HG03095 (cell line): ENCODE results near the gene LRRC74A.
A peak's percentile ranks its signal among the peaks of the same experiment; 100 is the strongest.

ENCODE experiments used
- ATAC-seq: cut with Tn5 transposase; IDR thresholded peaks from one replicate; pipeline ENCODE4 v1.9.1; 2021; ENCODE audit warnings: moderate library complexity; ENCODE audit not compliant: unreplicated experiment

Gene LRRC74A

GRCh38 chr14:76808990-76809389 lies 17.2 kb upstream of the LRRC74A start:
- ATAC-seq: no peak

- no peak for ATAC-seq
These were observed 15.7 kb upstream of the LRRC74A start for GRCh38 chr14:76810525-76810924.

DNA sequence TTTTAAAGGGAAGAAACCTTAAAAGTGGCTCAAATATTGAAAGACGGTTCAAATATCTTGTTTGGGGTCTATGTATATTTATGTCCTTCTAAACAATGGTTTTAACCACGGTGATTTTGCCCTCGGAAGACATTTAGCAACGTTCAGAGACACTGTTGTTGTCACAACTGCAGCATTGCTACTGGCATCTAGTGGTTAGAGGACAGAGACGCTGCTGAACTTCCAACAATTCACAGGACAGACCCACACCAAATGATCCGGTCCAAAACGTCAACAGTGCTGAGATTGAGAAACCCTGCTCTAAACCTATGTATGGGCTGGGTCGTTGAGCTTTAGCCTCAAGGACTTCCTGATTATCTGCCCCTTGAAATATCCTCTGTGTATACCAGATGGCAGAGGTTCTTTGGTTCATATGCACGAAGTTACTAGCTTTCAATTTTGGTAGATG lies 15.2 kb upstream of the LRRC74A start:
- no peak for ATAC-seq

DNA sequence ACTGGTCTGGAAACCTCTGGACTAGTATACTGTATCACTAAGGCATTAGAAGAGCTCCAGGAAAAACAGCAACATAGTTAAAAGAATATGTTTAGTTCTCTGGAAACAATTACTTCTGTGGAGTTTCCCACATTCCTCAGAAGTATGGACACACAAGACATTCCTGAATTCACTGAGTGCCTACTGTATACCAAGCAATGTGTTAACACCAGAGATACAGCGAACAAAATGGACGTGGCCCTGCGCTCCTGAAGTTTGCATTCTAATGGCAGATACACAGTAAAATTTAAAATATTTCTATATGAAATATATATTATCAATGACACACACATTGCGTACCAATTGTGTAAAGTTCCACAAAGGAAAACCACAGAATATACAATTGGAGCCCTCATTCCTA lies 14.6 kb upstream of the LRRC74A start:
- ATAC-seq: no peak

DNA sequence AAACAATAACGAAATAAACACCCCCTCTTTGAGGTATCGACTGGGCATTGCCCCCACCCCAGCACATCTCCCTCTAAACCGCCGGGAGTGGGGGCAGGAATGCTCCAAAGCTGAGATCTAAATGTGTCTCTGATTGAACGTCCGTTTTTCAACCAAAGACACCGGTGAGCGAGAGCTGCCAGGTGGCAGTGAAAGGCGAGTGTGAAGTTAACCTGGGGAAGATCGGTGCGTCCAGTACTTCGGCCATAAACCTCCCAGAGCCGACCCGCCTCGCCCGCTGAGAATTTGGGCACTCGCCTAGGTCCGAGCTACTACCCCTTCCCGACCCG lies 14.2 kb upstream of the LRRC74A start:
- peak; percentile 16 for ATAC-seq

GRCh38 chr14:76812422-76813383 lies 13.5 kb upstream of the LRRC74A start, which contains the start of gene ANGEL1:
TSS of gene ANGEL1 (minus strand) at chr14:76812882. CDS start at chr14:76812827, 55 bp downstream.
- ATAC-seq: peak; percentile 83

DNA sequence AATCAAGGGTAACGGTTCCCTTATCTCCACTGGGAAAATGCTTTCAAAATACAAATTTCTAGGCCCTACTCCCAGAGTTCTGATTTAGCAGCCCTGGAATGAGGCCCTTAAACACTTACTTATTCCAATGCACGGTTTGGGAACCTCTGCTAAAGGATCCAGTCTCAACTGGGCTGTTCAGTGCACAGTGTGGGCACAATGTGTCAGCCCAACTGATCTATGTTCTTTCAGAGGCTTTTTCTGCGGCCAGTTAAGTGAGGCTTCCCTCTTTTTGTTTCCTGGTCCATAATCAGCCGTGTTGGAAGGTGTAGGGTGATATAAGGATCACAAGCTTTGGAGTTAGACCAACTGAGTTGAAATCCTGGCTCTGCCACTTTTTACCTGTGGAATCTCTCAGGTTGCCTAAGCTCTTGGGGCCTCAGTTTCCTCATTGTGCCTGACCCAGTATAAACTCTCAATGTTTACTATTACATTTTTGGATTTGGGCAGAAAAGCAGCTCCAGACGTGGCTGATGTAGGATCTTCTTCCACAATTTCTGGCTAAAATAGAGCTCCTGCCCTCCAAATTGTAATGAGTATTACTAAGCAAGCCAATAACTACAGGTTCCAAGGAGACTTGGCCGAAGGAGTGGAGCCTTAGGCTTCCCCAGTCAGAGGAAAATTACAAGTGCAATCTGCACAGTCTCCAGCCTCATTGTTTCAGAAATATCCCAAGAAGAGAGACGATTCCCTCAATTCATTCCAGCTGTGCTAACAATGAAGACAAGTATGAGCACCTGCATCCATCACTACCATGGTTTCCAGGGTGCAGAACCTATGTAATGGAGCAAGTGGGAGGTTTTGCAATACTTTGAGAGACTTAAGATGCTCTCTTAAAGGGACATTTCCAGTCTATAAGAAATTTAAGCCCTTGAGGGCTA lies 11.2 kb upstream of the LRRC74A start:
- ATAC-seq: no peak

DNA sequence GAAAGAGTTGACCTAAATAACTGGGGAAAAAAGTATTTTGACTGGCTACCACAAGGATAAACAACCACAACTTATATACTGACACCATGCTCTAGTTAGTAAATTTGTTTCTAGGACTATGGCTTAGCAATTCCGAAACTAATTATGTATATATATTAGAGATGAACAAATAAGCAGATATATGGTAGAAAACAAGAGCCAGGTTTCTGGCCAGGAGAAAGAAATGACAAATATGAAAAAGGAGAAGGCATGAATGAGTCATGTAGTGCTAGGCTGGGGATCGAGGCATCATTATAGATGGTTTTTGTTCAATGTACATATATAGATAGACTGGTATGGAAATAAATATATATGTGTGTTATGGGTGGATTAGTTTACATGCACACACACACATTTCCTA lies 5.5 kb upstream of the LRRC74A start:
- ATAC-seq: no peak

DNA sequence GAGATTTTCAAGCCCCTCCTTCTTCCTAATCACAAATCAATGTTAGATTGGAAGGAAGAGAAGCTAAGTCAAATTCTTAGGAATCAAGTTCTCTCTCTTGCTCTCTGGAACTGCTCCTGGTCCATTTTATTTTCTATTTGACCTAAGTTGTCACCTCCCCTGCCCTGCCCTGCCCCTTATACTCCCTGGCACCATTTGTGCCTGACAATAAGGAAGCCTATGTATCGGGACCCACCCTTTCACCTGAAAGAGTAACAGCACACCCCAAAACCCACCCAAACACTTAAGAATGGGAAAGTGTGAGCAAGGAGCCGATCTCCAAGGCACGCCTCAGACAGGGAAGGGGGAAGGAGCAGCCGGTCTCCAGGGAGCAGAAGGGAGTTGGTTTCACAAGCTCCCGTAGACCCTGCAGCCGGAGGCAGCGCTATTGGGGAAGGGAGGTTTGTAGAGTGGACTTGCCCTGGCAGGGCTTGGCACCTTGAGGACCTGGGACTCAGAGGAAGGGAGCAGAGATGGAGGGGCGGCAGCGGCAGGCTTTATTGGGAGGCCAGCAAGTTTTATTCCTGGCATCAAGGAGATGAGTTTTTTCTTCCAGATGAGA lies 1.6 kb downstream of the LRRC74A start:
- no peak for ATAC-seq

DNA sequence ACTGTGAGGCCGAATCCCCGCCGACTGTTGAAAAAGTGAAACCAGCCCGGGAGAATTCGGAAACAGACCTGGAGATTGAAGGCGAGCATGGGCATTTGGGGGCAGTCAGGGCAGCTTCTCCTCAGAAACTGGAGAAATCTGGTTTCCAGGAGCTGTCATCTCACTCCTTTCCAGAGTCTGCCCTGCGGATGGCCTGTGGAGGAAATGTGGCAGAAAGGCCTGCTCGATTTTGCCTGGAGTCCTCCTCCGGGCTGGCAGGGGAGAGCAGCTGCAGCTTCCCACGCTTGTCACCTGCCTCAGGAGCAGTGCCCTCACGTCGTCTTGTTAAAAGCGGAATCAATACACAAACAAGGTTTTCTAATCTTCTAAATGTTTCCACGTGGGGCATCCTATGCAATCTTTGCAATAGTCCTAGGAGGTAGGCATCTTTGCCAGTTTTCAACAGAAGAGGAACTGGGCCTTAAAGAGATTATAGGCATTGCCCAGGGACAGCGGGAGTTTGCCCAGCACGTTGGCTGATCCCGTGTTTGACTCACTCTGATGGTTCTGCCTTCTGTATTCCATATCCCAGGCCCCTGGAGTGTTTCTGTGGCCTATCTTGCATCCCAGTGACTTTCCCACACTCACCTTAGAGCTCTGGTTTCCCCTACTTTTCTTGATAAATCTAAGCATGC lies 2.3 kb downstream of the LRRC74A start:
- no peak for ATAC-seq

- no peak for ATAC-seq
These were observed 2.8 kb downstream of the LRRC74A start for GRCh38 chr14:76829013-76829365.

GRCh38 chr14:76829650-76830421 lies 3.6 kb downstream of the LRRC74A start:
- no peak for ATAC-seq

- no peak for ATAC-seq
These were observed 4.3 kb downstream of the LRRC74A start for GRCh38 chr14:76830556-76830955.

DNA sequence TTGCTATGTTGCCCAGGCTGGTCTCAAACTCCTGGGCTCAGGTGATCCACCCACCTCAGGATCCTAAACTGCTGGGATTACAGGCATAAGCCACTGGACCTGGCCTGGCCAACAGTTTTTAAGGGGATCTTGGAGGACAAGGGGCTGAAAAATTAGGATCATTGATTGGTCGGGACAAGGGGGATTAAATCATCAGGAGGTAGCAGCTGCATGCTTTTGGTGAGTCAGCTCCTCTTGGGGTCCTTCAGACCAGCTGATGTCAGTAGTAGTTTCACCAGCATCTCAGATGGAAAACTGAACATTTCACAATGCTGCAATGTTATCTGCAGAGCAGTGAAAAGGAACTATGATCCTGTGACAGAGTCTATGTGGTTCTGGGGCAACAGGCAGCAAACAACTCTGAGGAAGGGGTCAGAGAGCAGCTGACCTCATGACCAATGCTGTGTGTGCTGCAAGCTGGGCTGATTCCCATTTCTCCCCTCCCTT lies 6.3 kb downstream of the LRRC74A start:
- ATAC-seq: no peak

- ATAC-seq: no peak
These were observed 6.8 kb downstream of the LRRC74A start for GRCh38 chr14:76833011-76833410.

- ATAC-seq: no peak
These were observed 8.0 kb downstream of the LRRC74A start for GRCh38 chr14:76834241-76834661.

- no peak for ATAC-seq
These were observed 9.9 kb downstream of the LRRC74A start for GRCh38 chr14:76836029-76836630.

- ATAC-seq: no peak
These were observed 11.3 kb downstream of the LRRC74A start for GRCh38 chr14:76837524-76837923.

DNA sequence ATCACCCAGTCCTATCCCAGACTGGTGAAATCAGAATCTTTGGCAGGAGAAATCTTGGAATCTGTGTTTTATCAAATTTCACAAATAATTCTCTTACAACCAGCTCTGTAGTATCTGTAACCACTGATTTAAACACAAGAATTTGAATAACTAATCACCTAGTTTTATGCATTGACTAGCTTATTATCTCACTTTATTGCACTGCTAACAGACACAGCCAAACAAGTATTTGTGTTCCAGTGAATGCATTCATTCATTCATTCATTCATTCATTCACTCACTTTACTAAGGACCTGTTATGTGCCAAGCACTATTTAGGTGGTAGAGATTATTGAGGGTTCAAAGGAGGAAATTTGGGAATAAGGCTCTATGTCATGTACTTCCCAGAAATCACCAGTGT lies 16.2 kb downstream of the LRRC74A start:
- ATAC-seq: no peak
